GM23338 (cell line): ENCODE measurements around the gene NIPAL3.

Experiments
- CREB1 ChIP-seq: fragments of 250-450 bp; sonication (Bioruptor Pico); IDR thresholded peaks from 2 replicates; pipeline ENCODE4 v1.5.0; 2020; ENCODE audit warnings: low read depth, mild to moderate bottlenecking, moderate library complexity
- CTCF ChIP-seq, 2 experiments: fragments of 200-600 bp in 1 of 2; sonication (generic) in 1 of 2; conservative IDR thresholded peaks; 2 replicates each; pipeline versions ENCODE4 v1.5.1 to v1.6.1; 2016 to 2017; ENCODE audit warnings: antibody characterized with exemption in 2 of 2, low read depth in 2 of 2, mild to moderate bottlenecking in 2 of 2, moderate library complexity in 1 of 2
- ETS1 ChIP-seq: IDR thresholded peaks from 2 replicates; pipeline ENCODE4 v1.6.1; 2016; ENCODE audit warnings: antibody characterized with exemption
- EZH2 ChIP-seq: fragments of 200-600 bp; sonication (generic); IDR thresholded peaks from one replicate; pipeline ENCODE4 v1.8.0; 2017; ENCODE audit warnings: antibody characterized with exemption, mild to moderate bottlenecking, low read depth; ENCODE audit not compliant: unreplicated experiment
- EZH2phosphoT487 ChIP-seq: fragments of 200-600 bp; sonication (generic); IDR thresholded peaks from one replicate; pipeline ENCODE4 v1.8.1; 2018; ENCODE audit warnings: antibody characterized with exemption; ENCODE audit not compliant: unreplicated experiment
- POLR2AphosphoS5 ChIP-seq: IDR thresholded peaks from 2 replicates; pipeline ENCODE4 v1.6.1; 2016; ENCODE audit warnings: antibody characterized with exemption, low read depth
- REST ChIP-seq: IDR thresholded peaks from one replicate; pipeline ENCODE4 v1.6.1; 2018; ENCODE audit warnings: antibody characterized with exemption; ENCODE audit not compliant: unreplicated experiment
- ZNF114 ChIP-seq: fragments of 250-450 bp; sonication (Bioruptor Pico); IDR thresholded peaks from 2 replicates; pipeline ENCODE4 v1.5.0; 2020; ENCODE audit warnings: mild to moderate bottlenecking, moderate library complexity

DNA sequence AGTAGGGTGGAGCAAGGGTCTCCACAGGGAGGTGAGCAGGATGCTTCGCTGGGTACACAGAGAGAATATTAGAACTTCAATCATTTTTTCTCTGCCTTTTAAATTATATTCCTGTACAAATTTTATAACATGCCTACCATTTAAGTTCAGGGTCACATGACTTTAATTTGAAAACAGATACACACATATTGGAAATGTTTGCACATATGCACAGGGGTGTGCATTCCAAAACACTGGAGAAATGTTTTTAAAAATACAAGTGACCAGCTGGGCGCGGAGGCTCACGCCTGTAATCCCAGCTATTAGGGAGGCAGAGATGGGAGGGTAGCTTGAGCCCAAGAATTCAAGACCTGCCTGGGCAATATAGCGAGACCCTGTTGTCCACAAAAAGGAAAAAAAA lies 39.7 kb downstream of the NIPAL3 start:
- TF ChIP-seq CREB1 (CRISPR knock-in tag) (no peak), EZH2phosphoT487 (no peak), CTCF (conservative IDR thresholded peaks at IDR 0.05; ENCODE audit: low read depth in 2 of 2) (no peak), POLR2AphosphoS5 (no peak), EZH2 (no peak), REST (no peak), ETS1 (no peak), ZNF114 (CRISPR knock-in tag) (no peak)
